ENCODE data around the gene CPM.
"Not testable (repeated sequence)": the region's sequence is repeated elsewhere in the genome, so short reads cannot be mapped to it uniquely, and the experiment has no call there.

The CPM gene

GRCh38 chr12:68846811-68847210, 86.2 kb downstream of the CPM start:
- no peak for DNase-seq

GRCh38 chr12:68844788-68845695, 87.9 kb downstream of the CPM start:
- no peak for DNase-seq

- no peak for DNase-seq
Observed at GRCh38 chr12:68844318-68844745, 88.6 kb downstream of the CPM start.

GRCh38 chr12:68842784-68843567, 90.0 kb downstream of the CPM start:
- no peak for DNase-seq

GRCh38 chr12:68842123-68842522, 90.8 kb downstream of the CPM start:
- no peak for DNase-seq

GRCh38 chr12:68841717-68842116, 91.3 kb downstream of the CPM start:
- DNase-seq, result no peak

GRCh38 chr12:68841175-68841574, 91.8 kb downstream of the CPM start:
- DNase-seq, result not testable (repeated sequence)

GRCh38 chr12:68839183-68840147, 93.5 kb downstream of the CPM start:
- DNase-seq, result no peak

GRCh38 chr12:68838046-68838886, 94.7 kb downstream of the CPM start:
- DNase-seq, result no peak

GRCh38 chr12:68837215-68837614, 95.8 kb downstream of the CPM start:
- no peak for DNase-seq

- peak in 1 of 14 donors; percentile 5 for DNase-seq
Observed at GRCh38 chr12:68835333-68835908, 97.5 kb downstream of the CPM start.

- no peak for DNase-seq
Observed at GRCh38 chr12:68833508-68833907, 99.5 kb downstream of the CPM start.

- no peak for DNase-seq
Observed at GRCh38 chr12:68832504-68832867, 100.5 kb downstream of the CPM start.

GRCh38 chr12:68831751-68832503, 101.0 kb downstream of the CPM start:
- no peak for DNase-seq

- DNase-seq, result no peak
Observed at GRCh38 chr12:68831272-68831671, 101.7 kb downstream of the CPM start.

GRCh38 chr12:68828672-68829068, 104.3 kb downstream of the CPM start:
- DNase-seq, result no peak

GRCh38 chr12:68827895-68828671, 104.9 kb downstream of the CPM start:
- DNase-seq, result no peak

GRCh38 chr12:68825569-68826217, 107.3 kb downstream of the CPM start:
- DNase-seq, result no peak
